PC-9 (cell line): ENCODE measurements around the gene CENPV. TPM values are rescaled to one million over a fixed set of nuclear protein-coding genes. Genes with fewer than 3 reads are reported as not detected.

Experiments used
- BruUV-seq: library from RNA; stranded (reverse); fragments of 400-500 nt; replicated peaks from 2 replicates; lab custom pipeline; 2021; lab: Mats Ljungman, UMichigan
- CTCF ChIA-PET: fragments of 300-600 bp; sonication (Branson Sonifier 250); formaldehyde crosslinking; loops from one replicate; lab custom pipeline; 2022; ENCODE audit warnings: antibody characterized with exemption; lab: Charles Lee
- POLR2A ChIA-PET: fragments of 300-600 bp; sonication (Branson Sonifier 250); formaldehyde crosslinking; loops from one replicate; lab custom pipeline; 2022; ENCODE audit warnings: antibody characterized with exemption; ENCODE audit not compliant: unreplicated experiment; lab: Charles Lee
- DNase-seq, 2 experiments: peaks; one replicate each; pipeline versions ENCODE4 v3.0.0 to v3.0.0-alpha.2; 2015 to 2022; ENCODE audit warnings: mixed read lengths in 1 of 2
- H2AFZ ChIP-seq: fragments of 200-600 bp; sonication (generic); 2 replicates; pipeline ENCODE4 v1.8.1; 2017; ENCODE audit warnings: antibody characterized with exemption
- H3F3A ChIP-seq: fragments of 200-600 bp; sonication (generic); 2 replicates; pipeline ENCODE4 v1.8.1; 2017; ENCODE audit warnings: antibody characterized with exemption, mild to moderate bottlenecking, low read depth; ENCODE audit not compliant: insufficient read depth
- H3K27ac ChIP-seq: fragments of 200-600 bp; sonication (generic); 2 replicates; pipeline ENCODE4 v1.6.1; 2016; ENCODE audit warnings: mixed run types
- H3K27me3 ChIP-seq: fragments of 200-600 bp; sonication (generic); 2 replicates; pipeline ENCODE4 v1.6.1; 2016; ENCODE audit warnings: low read depth, mixed run types; ENCODE audit not compliant: insufficient read depth
- H3K36me3 ChIP-seq: fragments of 200-600 bp; sonication (generic); 2 replicates; pipeline ENCODE4 v1.6.1; 2016; ENCODE audit warnings: low read depth, mixed run types
- H3K4me1 ChIP-seq: fragments of 200-600 bp; sonication (generic); replicated peaks from 2 replicates; pipeline ENCODE4 v1.6.1; 2016; ENCODE audit warnings: mixed run types; ENCODE audit not compliant: insufficient read depth
- H3K4me2 ChIP-seq: fragments of 200-600 bp; sonication (generic); 2 replicates; pipeline ENCODE4 v1.6.1; 2017; ENCODE audit warnings: mixed run types
- H3K4me3 ChIP-seq: fragments of 200-600 bp; sonication (generic); 2 replicates; pipeline ENCODE4 v1.6.1; 2016; ENCODE audit warnings: mixed run types
- H3K79me2 ChIP-seq: fragments of 200-600 bp; sonication (generic); 2 replicates; pipeline ENCODE4 v1.6.1; 2017; ENCODE audit warnings: low read depth, mixed run types
- H3K9me2 ChIP-seq: fragments of 200-600 bp; sonication (generic); 2 replicates; pipeline ENCODE4 v1.8.1; 2017; ENCODE audit warnings: mild to moderate bottlenecking; ENCODE audit not compliant: insufficient read depth
- H3K9me3 ChIP-seq: fragments of 200-600 bp; sonication (generic); 2 replicates; pipeline ENCODE4 v1.8.1; 2016; ENCODE audit warnings: low read depth; ENCODE audit not compliant: insufficient read depth
- H4K20me1 ChIP-seq: fragments of 200-600 bp; sonication (generic); 2 replicates; pipeline ENCODE4 v1.8.1; 2017; ENCODE audit not compliant: insufficient read depth
- EZH2 ChIP-seq: fragments of 200-600 bp; sonication (generic); IDR thresholded peaks from 2 replicates; pipeline ENCODE4 v1.8.0; 2017; ENCODE audit warnings: antibody characterized with exemption, low read depth
- intact Hi-C: fragments of 100-400 bp; cut with micrococcal nuclease; formaldehyde crosslinking; loops from one replicate; pipeline ENCODE4 v1.10.0; 2022; ENCODE audit not compliant: unreplicated experiment
- total RNA-seq: library from RNA; stranded (reverse); gene quantifications from 2 replicates; pipeline ENCODE4 v1.2.3, GENCODE V29; 2021
- TF ChIP-seq, protein P1 (sequence below): fragments of 200-600 bp; sonication (generic); conservative IDR thresholded peaks from 2 replicates; pipeline ENCODE4 v1.6.1; 2017; ENCODE audit warnings: mixed run types, antibody characterized with exemption, mild to moderate bottlenecking, moderate library complexity

Gene CENPV
- total RNA-seq, 1 experiment from 2014 or later, result 12.6 TPM

DNA sequence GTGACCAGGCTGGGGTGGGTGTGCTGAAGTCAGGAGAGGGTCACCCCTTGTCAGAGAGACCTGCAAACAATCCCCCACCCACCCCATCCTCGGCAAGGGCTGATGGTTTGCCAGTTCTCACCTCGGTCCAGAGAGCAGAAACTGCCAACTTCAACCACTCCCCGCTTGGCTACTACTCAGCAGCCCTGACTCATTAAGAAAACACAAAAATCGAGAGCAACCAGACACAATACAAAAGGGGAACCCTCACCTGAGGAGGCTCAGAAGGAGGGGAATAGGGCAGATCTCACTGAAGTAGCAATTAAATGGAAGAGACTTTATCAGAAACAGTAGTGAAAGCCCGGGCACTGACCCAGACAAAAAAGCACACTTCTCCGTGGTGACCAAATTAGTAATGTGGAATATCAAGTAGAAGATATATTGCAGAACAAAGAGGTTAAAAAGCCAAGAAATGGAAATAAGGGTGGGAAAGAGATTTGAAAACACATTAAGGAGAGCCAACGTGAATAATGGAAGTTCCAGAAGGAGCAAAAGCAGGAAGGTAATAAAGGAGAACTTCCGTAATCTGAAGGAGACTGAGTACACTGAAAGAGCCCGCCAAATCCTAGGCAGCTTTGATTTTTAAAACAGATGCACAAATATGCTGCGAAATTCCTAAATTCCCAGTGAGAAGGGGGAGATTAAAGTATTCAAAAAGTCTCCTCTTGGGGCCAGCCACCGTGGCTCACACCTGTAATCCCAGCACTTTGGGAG lies 23.6 kb downstream of the CENPV start:
- TF ChIP-seq, protein P1, sequence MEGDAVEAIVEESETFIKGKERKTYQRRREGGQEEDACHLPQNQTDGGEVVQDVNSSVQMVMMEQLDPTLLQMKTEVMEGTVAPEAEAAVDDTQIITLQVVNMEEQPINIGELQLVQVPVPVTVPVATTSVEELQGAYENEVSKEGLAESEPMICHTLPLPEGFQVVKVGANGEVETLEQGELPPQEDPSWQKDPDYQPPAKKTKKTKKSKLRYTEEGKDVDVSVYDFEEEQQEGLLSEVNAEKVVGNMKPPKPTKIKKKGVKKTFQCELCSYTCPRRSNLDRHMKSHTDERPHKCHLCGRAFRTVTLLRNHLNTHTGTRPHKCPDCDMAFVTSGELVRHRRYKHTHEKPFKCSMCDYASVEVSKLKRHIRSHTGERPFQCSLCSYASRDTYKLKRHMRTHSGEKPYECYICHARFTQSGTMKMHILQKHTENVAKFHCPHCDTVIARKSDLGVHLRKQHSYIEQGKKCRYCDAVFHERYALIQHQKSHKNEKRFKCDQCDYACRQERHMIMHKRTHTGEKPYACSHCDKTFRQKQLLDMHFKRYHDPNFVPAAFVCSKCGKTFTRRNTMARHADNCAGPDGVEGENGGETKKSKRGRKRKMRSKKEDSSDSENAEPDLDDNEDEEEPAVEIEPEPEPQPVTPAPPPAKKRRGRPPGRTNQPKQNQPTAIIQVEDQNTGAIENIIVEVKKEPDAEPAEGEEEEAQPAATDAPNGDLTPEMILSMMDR, result no peak
- TF ChIP-seq EZH2, result no peak
- DNase-seq, result peak; percentile 47 to 58
- Histone ChIP-seq H2AFZ (no peak overlapping the region), H3K4me3 (no peak overlapping the region), H3F3A (peaks cover 8% of the 10 kb centered on the region; the same call in 1 of the 2 replicates), H3K27ac (peak overlapping the region; percentile 53), H3K9me2 (no peaks in the 10 kb centered on the region), H3K9me3 (no peaks in the 10 kb centered on the region), H3K36me3 (no peaks in the 10 kb centered on the region), H3K4me1 (peaks cover 17% of the 10 kb centered on the region), H3K4me2 (peak overlapping the region; percentile 54), H3K27me3 (no peaks in the 10 kb centered on the region), H3K79me2 (no peaks in the 10 kb centered on the region), H4K20me1 (no peaks in the 10 kb centered on the region)
- ChIA-PET CTCF (no interaction called here), POLR2A (no interaction called here)
- BruUV-seq, result TSS peak; percentile 15
- intact Hi-C loops, result no loop called here

- no peak for DNase-seq
Measured at GRCh38 chr17:16328997-16329396, 24.3 kb downstream of the CENPV start.

DNA sequence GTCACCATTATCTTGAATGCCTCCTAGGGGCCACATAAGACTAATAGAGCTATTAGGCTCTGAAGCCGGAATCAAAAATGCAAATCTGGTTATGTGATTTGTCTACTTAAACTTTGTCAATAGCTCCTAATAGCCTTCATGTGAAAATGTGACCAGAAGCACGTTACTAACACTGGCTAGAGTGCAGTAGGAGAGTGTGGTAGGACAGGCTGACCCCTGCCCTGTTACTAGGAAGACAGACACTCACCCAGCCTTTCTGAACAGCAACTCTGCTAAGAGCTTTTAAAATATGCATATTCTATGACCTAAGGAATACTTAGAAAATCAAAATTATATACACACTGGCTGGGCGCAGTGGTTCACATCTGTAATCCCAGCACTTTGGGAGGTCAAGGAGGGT lies 26.3 kb downstream of the CENPV start:
- Histone ChIP-seq H3K36me3 (no peaks in the 10 kb centered on the region), H3K79me2 (no peaks in the 10 kb centered on the region), H3K9me3 (no peaks in the 10 kb centered on the region), H3F3A (peaks cover 8% of the 10 kb centered on the region; the same call in 1 of the 2 replicates), H3K4me3 (no peak overlapping the region), H2AFZ (no peak overlapping the region), H3K27me3 (no peaks in the 10 kb centered on the region), H3K4me1 (peaks cover 17% of the 10 kb centered on the region), H4K20me1 (no peaks in the 10 kb centered on the region), H3K4me2 (no peak overlapping the region), H3K27ac (no peak overlapping the region), H3K9me2 (no peaks in the 10 kb centered on the region)
- TF ChIP-seq, protein P1, result no peak
- TF ChIP-seq EZH2, result no peak
- intact Hi-C loops, result no loop called here
- CTCF ChIA-PET, result interaction anchor here (1.1 kb wide), 1 partner anchor 41 kb away, joined by 3 read pairs; no protein-coding TSS in a partner anchor
- POLR2A ChIA-PET, result interaction anchor here (0.6 kb wide), 1 partner anchor 289 kb away, joined by 4 read pairs; no protein-coding TSS in a partner anchor
- no peak for DNase-seq
- BruUV-seq, result no TSS peak

More at GRCh38 chr17:16328997-16329396, 24.3 kb downstream of the CENPV start:
- no peak for TF ChIP-seq EZH2
- TF ChIP-seq, protein P1, result no peak
- Histone ChIP-seq H3K4me2 (peak overlapping the region; percentile 54), H3K9me3 (no peaks in the 10 kb centered on the region), H2AFZ (no peak overlapping the region), H3F3A (peaks cover 8% of the 10 kb centered on the region; the same call in 1 of the 2 replicates), H3K27ac (peak overlapping the region; percentile 53), H4K20me1 (no peaks in the 10 kb centered on the region), H3K4me1 (peaks cover 17% of the 10 kb centered on the region), H3K36me3 (no peaks in the 10 kb centered on the region), H3K9me2 (no peaks in the 10 kb centered on the region), H3K27me3 (no peaks in the 10 kb centered on the region), H3K4me3 (no peak overlapping the region), H3K79me2 (no peaks in the 10 kb centered on the region)
- ChIA-PET POLR2A (no interaction called here), CTCF (no interaction called here)
- BruUV-seq, result no TSS peak
- intact Hi-C loops, result no loop called here
